AG04450 (cell line): ENCODE data around the gene DEK. TPM values are rescaled to one million over a fixed set of nuclear protein-coding genes. Genes with fewer than 3 reads are reported as not detected.

Source experiments
- CTCF ChIA-PET: fragments of 300-600, 350-600 bp; formaldehyde crosslinking; extraction: SDS; loops from one replicate; lab custom pipeline; 2022; ENCODE audit warnings: antibody characterized with exemption, inconsistent platforms; lab: Charles Lee
- POLR2A ChIA-PET: fragments of 350-600 bp; formaldehyde crosslinking; extraction: SDS; loops from one replicate; lab custom pipeline; 2021; ENCODE audit warnings: antibody characterized with exemption, inconsistent platforms; lab: Yijun Ruan, JAX
- DNase-seq: peaks from one replicate; pipeline ENCODE4 v3.0.0-alpha.2; 2011; ENCODE audit warnings: low read depth, low spot score
- H3K27ac ChIP-seq: one replicate; pipeline ENCODE4 v1.5.1; 2012; ENCODE audit warnings: low read depth, low read length, control low read depth
- H3K27me3 ChIP-seq: one replicate; pipeline ENCODE4 v1.6.0; 2012; ENCODE audit warnings: low read length; ENCODE audit not compliant: control insufficient read depth, insufficient read depth
- H3K4me3 ChIP-seq: 2 replicates; pipeline ENCODE4 v1.5.1; 2011; ENCODE audit warnings: mild to moderate bottlenecking, low read depth, low read length, control low read depth
- H3K9me3 ChIP-seq: 2 replicates; pipeline ENCODE4 v1.5.1; 2012; ENCODE audit warnings: low read length; ENCODE audit not compliant: control insufficient read depth, insufficient read depth
- CTCF ChIP-seq: IDR thresholded peaks from 2 replicates; pipeline ENCODE4 v1.5.1; 2011; ENCODE audit warnings: low read depth, low read length, control low read depth, inconsistent platforms
- polyA plus RNA-seq: library from polyadenylated mRNA; depleted of rRNA; stranded (reverse); fragments of >200 nt; gene quantifications from 2 replicates; pipeline ENCODE4 v1.2.3, GENCODE V29; 2011

DEK gene
- polyA plus RNA-seq, 1 experiment = 68.1 TPM

- DNase-seq = no peak
- peaks cover 12% of the 10 kb centered on the region for H3K9me3 ChIP-seq
- no peak for TF ChIP-seq CTCF
- CTCF ChIA-PET = no interaction called here
- no peak overlapping the region for H3K27ac ChIP-seq
- POLR2A ChIA-PET = no interaction called here
- no peaks in the 10 kb centered on the region for H3K27me3 ChIP-seq
- peak overlapping the region; percentile 90 for H3K4me3 ChIP-seq
Measured at GRCh38 chr6:18262702-18263417, 1.5 kb downstream of the DEK start.

GRCh38 chr6:18261877-18262276 lies 2.5 kb downstream of the DEK start:
- Histone ChIP-seq H3K9me3 (peaks cover 12% of the 10 kb centered on the region), H3K27me3 (no peaks in the 10 kb centered on the region), H3K27ac (no peak overlapping the region), H3K4me3 (peak overlapping the region; percentile 90)
- CTCF ChIA-PET = no interaction called here
- POLR2A ChIA-PET = no interaction called here
- no peak for DNase-seq
- TF ChIP-seq CTCF = no peak

GRCh38 chr6:18260448-18261106 lies 3.8 kb downstream of the DEK start:
- Histone ChIP-seq H3K9me3 (peaks cover 1% of the 10 kb centered on the region), H3K4me3 (peak overlapping the region; percentile 12; the same call in 1 of the 2 replicates), H3K27ac (peak overlapping the region; percentile 73), H3K27me3 (no peaks in the 10 kb centered on the region)
- DNase-seq = no peak
- POLR2A ChIA-PET = interaction anchor here (0.7 kb wide), 2 partner anchors 43 to 218 kb away, joined by 6 to 8 read pairs; no protein-coding TSS in a partner anchor
- TF ChIP-seq CTCF = no peak
- CTCF ChIA-PET = interaction anchor here (0.7 kb wide), 1 partner anchor 63 kb away, joined by 3 read pairs; no protein-coding TSS in a partner anchor

GRCh38 chr6:18259675-18260447 lies 4.5 kb downstream of the DEK start:
- no peak for DNase-seq
- H3K27ac ChIP-seq = no peak overlapping the region
- H3K9me3 ChIP-seq = no peaks in the 10 kb centered on the region; the same call in 1 of the 2 replicates
- H3K27me3 ChIP-seq = no peaks in the 10 kb centered on the region
- no peak for TF ChIP-seq CTCF
- no peak overlapping the region for H3K4me3 ChIP-seq
- ChIA-PET POLR2A (interaction anchor here (0.6 to 0.7 kb wide), 2 partner anchors 218 to 813 kb away, joined by 5 to 8 read pairs; no protein-coding TSS in a partner anchor), CTCF (interaction anchor here (0.7 to 1.0 kb wide), 3 partner anchors 35 to 1239 kb away, joined by 3 to 6 read pairs (median 3); no protein-coding TSS in a partner anchor)
